GM21360 (cell line): ENCODE measurements around the gene UBL3.

Experiments
- ATAC-seq: cut with Tn5 transposase; IDR thresholded peaks from one replicate; pipeline ENCODE4 v1.9.1; 2021; ENCODE audit warnings: mild to moderate bottlenecking, moderate library complexity; ENCODE audit not compliant: unreplicated experiment

UBL3 gene

GRCh38 chr13:29858231-29858630, 7.8 kb upstream of the UBL3 start:
- no peak for ATAC-seq

DNA sequence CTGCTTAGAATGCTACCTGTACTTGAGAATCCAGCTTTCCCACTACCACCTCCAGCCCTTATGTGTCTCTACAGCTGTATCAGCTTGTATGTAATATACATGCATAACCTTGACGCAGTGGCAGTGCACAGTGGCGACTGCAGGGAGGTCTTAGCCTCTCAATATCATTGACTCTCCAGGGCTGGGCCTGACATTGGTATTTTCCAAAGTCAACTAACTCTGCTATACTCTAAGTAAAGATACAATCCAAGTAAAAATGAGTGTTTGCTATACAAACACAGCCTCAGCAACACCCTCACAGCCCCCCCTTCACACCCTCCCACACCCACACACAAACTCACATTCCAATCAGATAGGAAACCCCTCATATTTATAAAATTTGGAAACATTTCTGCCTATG, 6.7 kb upstream of the UBL3 start:
- no peak for ATAC-seq

DNA sequence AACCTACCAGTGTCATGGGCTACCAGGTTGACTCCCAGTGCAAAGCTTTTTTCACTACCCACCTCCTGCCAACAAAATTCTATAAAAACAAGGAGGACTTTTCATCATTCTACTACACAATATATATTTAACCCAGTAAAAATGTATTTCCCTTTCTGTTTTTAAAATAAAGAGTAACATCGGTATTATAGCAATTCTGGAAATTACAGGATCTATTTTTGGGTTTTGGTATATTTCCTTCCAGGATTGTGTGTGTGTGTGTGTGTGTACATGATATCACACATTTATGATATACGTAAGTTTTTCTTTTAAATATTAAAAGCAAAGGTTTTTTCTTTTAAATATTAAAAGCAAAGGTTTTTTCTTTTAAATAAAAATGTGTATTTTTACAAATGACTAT, 6.0 kb upstream of the UBL3 start:
- no peak for ATAC-seq

DNA sequence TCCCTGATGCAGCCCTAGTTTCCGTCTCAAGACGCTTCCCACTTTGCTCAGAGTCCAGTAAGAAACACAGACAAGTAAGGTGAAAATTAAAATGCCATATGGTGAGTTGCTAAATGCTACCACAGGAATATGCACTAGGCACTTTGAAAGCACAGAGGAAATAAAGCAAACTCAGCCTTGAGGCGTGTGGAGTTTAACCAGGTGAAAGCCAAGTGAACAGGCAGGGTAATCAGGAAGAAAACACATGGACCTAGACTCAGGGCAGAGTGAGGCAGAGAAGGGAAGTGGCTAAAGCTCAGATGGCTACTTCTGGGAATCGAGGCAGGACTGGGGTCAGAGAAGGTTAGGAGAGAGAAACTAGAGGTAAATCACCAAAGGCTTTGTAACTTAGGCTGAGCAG, 5.4 kb upstream of the UBL3 start:
- ATAC-seq: no peak

GRCh38 chr13:29855009-29855408, 4.6 kb upstream of the UBL3 start:
- no peak for ATAC-seq

GRCh38 chr13:29853131-29853530, 2.7 kb upstream of the UBL3 start:
- ATAC-seq: no peak

GRCh38 chr13:29852472-29853054, 2.1 kb upstream of the UBL3 start:
- ATAC-seq: no peak

DNA sequence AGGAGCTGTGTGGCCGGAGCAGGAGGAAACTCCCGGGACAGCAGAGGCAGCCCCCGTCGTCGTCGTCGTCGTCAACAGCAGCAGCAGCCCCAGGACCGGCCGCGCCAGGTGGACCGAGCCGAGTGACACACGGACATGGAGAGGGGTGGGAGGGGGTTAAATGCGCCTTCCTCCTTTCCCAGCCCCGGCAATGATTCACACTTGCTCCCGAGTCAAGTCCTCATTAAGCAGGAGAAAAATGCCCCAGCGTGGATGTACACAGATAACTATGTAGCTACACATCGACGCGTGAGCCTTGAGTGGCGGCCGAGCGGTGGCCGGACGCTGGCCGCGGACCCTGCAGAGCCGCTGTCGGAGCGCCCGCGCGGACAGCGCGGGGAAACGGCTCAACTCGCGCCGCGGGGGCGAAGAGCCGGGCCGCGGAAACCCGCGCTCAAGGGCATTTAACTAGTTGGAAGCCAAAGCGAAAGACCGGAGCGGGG, 645 bp downstream of the UBL3 start:
- ATAC-seq: peak; percentile 27

- ATAC-seq: no peak
These were observed 1.3 kb downstream of the UBL3 start for GRCh38 chr13:29849071-29849631.

DNA sequence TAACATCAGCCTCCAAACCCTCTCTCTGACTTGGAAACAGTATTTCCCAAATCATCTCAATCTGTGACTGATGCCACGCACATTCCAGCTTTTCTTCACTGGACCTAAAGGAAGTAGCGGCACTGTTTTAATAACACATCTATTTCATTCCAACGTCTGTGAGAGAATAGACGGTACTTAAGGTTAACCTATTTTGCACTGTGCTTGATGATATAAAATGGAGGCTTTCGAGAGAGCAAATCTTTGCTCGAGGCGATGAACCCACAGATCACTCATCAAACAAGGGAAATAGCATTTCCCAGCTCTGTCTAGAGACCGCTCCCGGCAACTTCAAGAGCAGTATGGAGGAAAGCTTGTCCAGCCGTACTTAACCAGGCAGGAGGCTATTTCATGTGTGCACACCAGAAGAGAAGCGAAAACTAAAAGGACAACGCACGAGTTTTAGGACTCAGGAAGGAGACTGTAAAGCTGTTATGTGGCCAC, 2.9 kb downstream of the UBL3 start:
- ATAC-seq: no peak

- no peak for ATAC-seq
These were observed 3.8 kb downstream of the UBL3 start for GRCh38 chr13:29846475-29847256.

DNA sequence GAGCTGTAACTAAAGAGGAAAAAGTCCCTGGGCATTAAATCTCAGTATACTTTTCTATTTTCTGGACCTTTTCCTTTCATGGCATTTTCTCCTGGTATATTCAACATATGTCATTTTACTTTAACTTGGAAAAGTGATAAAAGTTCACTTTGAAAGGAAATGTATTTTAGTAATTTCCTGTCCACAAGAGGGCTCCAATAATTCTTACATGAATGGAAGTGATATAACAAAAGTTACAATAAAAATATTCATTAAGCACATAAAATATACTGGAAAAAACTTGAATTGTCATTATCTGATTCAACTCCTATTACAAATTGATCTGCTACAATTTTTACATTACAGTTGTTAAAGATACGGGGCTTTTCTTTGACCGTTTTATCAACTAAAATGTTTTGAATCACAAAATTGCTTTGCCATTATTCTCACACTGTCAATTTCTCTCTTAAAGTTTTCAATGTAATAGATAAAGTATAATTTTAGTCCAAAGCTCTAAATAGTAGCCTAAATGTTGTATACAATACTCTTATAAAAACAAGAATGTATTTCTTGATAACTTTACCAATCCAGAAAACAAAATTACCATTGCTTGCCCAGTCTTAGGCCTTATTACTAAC, 4.9 kb downstream of the UBL3 start:
- ATAC-seq: no peak

DNA sequence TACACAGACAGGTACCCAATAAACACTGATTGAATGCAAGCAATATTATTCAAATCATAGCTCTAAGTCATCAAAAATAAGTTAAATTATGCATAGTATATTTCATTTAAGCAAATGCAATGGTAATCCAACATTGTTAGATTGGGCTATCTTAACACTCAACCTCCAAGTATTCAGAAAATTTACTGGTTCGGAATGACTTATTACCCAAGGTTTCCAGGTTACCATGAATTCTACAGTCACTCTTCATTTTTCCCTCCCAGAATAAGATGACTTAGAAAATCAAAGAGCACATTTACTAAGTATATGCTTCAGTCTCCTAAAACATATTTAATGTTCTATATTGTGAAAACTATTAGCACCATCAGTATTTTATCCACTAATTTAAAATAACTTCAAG, 6.0 kb downstream of the UBL3 start:
- ATAC-seq: no peak

GRCh38 chr13:29840585-29840984, 9.8 kb downstream of the UBL3 start:
- ATAC-seq: no peak

DNA sequence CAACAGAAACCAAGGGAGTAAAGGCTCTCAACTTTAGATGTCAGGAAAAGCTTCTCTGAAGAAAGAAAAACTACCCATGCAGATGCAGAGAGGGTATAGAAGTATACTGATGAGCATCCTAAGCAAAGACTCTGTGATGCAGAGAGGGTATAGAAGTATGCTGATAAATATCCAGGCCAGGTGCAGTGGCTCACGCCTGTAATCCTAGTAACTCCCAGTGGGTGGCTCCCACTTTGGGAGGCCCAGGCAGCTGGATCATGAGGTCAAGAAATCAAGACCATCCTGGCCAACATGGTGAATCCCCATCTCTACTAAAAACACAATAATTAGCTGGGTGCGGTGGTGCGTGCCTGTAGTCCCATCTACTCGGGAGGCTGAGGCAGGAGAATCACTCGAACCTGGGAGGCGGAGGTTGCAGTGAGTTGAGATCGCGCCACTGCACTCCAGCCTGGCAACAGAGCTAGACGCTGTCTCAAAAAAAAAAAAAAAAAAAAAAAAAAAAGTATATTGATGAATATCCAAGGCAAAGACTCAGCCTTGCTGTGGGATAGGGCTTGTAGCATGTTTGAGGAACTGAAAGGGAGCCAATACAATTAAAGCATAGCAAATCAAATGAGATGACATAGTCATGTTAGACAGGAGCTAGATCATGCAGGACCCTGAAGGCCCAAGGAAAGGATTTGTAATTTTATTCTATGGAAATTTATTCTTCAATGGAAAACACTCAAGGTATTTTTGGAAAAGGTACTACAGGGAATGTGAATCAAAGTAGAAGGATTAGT, 14.9 kb downstream of the UBL3 start:
- ATAC-seq: no peak

DNA sequence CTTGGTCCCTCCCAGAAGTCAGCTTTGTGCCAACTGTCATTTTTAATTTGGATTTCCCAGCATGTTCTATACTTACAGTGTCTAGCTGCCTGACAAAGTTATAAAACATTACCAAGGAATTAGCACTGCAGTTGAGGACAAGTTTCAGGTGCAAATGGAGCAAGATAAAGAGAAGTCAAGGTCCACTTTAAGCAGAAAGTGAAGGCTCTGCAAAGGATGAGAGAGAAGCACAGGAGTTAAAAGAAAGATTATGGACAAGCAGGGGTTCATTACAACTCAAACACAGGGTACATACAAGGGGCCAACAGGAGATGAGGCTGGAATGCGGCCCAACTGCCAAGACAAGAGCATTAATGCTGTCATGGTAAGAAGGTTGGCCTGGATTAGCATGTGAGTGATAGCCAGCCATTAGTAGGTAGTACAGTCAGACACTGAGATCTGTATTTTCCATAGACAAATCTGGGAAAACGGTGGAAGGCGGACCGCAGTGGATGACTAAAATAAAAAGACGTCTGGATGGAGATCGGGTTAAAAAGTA, 17.6 kb downstream of the UBL3 start:
- no peak for ATAC-seq

DNA sequence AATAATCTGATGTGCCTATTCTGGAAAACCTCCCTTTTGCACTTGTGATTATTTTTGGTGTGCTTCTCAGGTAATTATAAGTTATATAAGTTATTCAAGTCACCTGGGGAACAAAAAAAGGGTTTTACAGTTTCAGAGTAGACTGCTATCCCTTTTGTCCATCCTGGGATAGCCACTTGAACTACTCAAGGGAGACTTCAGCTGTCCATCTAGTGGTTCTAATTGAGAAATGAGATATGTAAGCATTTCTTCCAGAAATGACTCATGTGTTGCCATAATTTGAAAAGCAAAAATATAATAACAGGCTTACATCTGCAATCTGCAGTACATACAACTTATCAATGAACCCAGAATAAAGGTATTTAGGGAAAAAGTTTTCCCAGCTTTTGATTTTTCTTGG, 20.4 kb downstream of the UBL3 start:
- ATAC-seq: no peak

DNA sequence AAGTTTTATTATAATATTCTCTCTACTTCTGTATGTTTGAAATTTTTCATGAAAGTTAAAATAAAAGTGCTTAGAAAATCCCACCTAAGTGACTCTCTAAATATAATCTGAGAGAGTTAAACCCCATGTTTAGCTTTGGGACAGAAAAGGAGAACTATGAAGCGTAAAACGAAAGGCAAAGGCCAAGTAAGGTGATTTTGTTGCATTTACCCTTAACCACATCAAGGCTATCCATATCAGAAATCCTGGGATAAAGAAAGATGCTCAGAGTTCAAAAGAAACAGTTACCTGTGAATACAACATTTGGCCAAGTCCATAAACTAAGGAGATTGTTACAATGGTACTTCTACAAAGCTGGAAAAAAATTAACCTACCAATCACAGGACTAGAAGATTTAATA, 31.3 kb downstream of the UBL3 start:
- no peak for ATAC-seq

- peak; percentile 94 for ATAC-seq
These were observed 32.6 kb downstream of the UBL3 start for GRCh38 chr13:29817604-29818378.

- ATAC-seq: no peak
These were observed 33.7 kb downstream of the UBL3 start for GRCh38 chr13:29816715-29817114.
